HG02798 (cell line): ENCODE measurements around the gene AP2M1.
A peak's percentile ranks its signal among the peaks of the same experiment; 100 is the strongest.

Experiments
- ATAC-seq: cut with Tn5 transposase; IDR thresholded peaks from one replicate; pipeline ENCODE4 v1.9.1; 2021; ENCODE audit warnings: mild to moderate bottlenecking; ENCODE audit not compliant: unreplicated experiment, poor library complexity

Gene AP2M1

DNA sequence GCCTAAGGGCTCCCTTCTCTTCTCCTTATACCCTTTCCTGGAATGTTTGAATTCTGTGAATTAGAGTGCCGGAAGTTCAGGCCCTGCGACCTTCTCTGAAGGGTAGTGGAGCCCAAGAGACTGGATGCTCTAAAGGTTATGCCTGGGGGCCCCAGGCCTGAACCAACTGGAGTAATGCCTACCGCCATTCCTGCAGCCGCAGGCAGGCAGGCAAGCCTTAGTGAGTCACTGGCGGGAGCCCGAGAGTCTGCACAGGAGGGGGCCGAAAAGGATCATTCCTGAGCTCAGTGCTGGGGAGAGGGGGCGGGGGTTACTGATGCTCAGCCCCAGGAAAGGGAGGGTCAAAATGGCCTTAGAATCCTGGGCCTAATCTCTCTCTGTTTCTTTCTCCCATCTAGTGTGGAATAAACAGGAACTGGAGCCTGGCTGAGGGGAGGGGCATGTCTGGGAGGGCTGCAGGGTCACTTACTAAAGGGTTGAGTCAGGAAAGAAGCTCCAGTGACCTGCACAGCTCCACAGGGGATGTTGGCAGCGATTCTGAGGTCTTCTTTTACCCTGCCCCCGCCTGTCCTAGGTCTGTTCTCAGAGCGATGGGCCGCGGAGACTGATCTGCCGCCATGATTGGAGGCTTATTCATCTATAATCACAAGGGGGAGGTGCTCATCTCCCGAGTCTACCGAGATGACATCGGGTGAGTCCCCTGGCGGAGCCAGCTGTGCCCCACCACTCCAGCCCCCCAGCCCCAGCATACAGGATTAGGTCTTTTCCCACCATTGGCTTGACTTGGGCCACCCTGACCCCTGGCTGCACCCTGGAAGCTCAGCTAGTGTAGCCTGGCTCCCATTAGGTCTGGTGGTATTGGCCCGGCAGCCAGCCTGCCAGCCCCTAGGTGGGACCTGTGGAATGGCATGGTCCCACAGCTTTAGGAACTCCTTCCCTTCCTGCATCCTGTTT lies 2.0 kb downstream of the AP2M1 start:
- no peak for ATAC-seq

GRCh38 chr3:184177331-184177731 lies 2.7 kb downstream of the AP2M1 start:
- no peak for ATAC-seq

DNA sequence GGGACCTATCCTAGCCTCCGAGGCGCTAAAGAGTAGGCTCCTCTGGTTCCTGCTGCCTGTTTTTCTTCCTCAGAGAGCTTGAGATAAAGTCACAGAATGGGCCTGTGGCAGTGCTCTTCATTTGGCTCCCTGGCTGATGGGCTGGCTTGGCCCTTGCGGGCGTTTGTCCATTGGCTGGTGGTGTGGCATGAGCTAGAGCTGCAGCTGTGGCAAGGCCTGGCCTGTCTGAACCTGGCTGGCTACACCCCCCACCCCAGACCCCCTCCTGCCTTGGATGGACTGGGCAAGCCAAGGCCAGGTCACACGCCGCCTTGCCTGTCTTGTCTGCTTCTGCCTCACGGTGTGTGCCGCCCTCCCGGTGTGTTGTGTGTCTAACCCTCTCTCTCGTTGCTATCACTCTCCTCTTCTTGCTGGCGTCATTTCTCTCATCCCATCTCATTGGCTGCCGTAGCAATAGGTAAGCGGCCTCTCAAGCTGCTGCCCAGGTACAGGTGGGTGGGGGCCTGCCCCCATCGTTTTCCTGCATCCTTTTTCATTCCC lies 3.2 kb downstream of the AP2M1 start:
- no peak for ATAC-seq

DNA sequence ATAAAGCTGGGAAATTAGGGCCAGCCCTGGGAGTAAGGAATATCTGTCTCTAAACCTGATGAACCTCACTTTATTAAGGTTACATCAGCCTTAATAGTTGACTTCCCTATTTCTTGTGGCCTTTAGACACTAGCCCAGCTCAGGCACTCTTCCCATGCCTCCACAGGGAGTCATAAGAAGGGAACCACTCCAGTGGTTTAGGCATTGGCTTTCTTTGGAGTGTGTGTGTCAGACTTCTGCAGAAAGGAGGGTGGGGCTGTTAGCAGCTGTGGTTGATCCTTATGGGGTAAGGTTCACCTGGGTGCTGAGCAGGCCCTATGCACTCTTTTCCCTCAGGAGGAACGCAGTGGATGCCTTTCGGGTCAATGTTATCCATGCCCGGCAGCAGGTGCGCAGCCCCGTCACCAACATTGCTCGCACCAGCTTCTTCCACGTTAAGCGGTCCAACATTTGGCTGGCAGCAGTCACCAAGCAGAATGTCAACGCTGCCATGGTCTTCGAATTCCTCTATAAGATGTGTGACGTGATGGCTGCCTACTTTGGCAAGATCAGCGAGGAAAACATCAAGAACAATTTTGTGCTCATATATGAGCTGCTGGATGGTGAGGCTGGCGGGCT lies 4.0 kb downstream of the AP2M1 start:
- no peak for ATAC-seq

- ATAC-seq: no peak
Measured at GRCh38 chr3:184180165-184180564, 5.5 kb downstream of the AP2M1 start.

GRCh38 chr3:184181596-184181995 lies 6.9 kb downstream of the AP2M1 start:
- ATAC-seq: no peak

GRCh38 chr3:184183679-184184078 lies 9.0 kb downstream of the AP2M1 start:
- ATAC-seq: no peak

GRCh38 chr3:184184546-184185230 lies 10.0 kb downstream of the AP2M1 start:
- ATAC-seq: no peak

DNA sequence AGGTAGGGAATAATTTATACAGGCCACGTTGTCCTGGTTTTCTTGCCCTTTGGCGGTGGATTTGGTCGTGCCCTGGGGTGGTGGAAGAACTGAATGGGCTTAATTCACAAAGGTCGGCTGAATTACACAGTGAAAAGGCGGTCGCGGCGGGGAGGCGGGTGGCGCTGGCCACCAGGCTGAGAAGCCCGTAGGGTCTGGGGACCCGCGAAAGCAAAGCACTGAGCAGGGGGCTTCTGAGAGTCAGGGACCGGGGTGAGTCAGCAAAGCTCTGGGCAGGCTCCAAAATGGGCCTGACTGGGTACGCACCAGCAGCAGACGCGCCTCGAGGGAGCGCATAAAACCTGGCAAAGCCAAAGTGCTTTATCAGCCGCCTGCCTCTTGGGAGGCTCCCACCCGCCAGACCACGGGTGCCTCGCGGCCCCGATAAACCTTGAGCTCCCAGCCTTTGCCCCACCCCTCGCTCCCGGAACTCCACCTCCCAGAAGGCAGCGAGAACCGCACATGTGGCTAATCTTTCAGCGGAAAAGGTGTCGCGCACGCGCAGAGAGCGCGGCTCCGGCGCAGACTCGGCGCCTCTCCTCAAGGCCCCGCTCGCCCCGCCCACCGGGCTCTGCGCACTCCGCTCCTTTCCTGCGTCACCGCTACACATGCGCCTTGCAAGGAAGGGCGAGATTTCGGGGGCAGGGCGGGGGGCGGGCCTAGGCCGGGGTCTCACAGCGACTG lies 11.0 kb downstream of the AP2M1 start:
- ATAC-seq: peak; percentile 97

DNA sequence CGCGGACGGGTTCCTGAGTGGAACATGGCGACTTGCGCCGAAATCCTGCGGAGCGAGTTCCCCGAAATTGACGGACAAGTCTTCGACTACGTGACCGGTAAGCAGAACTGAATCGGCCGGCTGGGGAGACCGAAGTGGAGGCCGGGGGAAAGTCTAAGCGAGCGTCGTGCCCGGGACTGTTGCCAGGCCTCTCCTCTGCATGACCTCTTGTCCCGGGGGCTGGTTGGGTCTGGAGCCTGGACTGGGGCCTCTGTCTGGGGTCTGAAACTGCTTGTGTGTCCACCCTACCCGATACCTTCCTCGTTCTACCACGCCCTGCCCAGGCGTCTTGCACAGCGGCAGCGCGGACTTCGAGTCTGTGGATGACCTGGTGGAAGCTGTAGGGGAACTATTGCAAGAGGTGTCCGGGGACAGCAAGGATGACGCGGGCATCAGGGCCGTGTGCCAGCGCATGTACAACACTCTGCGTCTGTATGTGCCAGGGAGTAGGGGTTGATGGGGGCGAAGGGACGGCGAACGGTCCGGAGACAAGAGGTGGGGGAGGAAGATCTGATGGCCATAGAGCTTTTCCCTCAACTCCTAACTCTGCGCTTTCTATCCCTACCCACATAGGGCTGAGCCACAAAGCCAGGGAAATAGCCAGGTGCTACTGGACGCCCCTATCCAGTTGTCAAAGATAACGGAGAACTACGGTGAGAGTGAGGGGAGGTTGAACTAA lies 11.7 kb downstream of the AP2M1 start, which contains the start of gene ABCF3:
TSS of gene ABCF3 (plus strand) at position 16 of the 718 bp plus-strand sequence. CDS start at position 25, 9 bp downstream.
- ATAC-seq: peak; percentile 24

- no peak for ATAC-seq
Measured at GRCh38 chr3:184186902-184187207, 12.2 kb downstream of the AP2M1 start.

GRCh38 chr3:184188080-184188479 lies 13.4 kb downstream of the AP2M1 start:
- ATAC-seq: no peak

DNA sequence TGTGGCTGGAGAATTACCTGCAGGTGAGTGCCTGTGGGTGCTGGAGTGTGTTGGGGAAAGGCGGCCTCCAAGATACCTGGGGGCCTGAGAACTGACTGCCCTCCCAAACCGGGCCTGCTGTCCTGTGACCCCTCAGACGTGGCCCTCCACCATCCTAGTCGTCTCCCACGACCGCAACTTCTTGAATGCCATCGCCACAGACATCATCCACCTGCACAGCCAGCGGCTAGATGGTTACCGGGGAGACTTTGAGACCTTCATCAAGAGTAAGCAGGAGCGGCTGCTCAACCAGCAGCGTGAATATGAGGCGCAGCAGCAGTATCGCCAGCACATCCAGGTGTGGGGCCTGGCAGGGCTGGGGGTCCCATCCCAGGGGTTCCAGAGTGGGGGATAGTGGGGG lies 14.8 kb downstream of the AP2M1 start:
- ATAC-seq: no peak

- no peak for ATAC-seq
Measured at GRCh38 chr3:184192889-184193288, 18.2 kb downstream of the AP2M1 start.

- ATAC-seq: no peak
Measured at GRCh38 chr3:184193991-184194539, 19.4 kb downstream of the AP2M1 start.

GRCh38 chr3:184196536-184196935 lies 21.9 kb downstream of the AP2M1 start:
- ATAC-seq: no peak

GRCh38 chr3:184198509-184198908 lies 23.9 kb downstream of the AP2M1 start:
- ATAC-seq: no peak

DNA sequence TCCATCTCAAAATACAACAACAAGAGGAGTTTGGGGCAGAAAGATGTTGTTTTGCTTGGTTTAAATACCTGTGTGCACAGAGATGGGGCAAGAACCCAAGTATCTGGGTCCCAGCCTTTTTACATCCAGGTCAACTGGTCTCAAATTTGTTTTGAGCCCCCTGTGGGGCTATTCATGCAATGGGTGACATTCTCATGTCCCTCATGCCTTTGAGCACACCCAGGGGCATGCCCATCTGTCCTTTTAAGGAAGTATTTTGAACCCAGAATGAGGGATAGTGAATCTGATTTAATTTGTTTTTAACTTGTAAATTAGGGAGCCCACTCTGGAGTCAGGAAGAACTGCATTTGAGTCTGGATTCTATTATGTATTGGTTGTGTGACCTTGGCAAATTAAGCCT lies 26.2 kb downstream of the AP2M1 start:
- ATAC-seq: no peak

DNA sequence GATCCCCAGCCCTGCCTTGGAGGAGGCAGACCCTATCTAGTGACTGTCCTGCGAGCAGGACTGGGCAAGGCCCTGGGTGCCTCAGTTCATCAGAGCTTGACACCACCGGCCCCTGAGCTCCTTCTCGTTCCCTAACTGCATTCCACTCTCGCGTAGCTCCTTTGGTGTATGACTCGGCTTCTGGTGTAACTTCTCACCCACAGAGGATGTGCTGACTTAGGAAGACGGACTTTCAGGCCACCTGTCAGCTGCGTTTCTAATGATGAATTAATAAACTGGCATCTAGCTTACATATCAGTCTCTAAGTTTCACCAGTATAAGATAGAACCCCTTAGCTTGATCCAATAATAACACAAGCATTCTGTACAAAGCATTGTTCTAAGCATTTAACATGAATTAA lies 28.9 kb downstream of the AP2M1 start:
- ATAC-seq: no peak
